Fibroblast of the conjunctiva (primary cell): ENCODE data around the gene CNBP.
A peak's percentile ranks its signal among the peaks of the same experiment; 100 is the strongest.

Experiments
- DNase-seq: peaks from one replicate; pipeline ENCODE4 v3.0.0-alpha.2; 2010; ENCODE audit warnings: low read depth

The CNBP gene

DNA sequence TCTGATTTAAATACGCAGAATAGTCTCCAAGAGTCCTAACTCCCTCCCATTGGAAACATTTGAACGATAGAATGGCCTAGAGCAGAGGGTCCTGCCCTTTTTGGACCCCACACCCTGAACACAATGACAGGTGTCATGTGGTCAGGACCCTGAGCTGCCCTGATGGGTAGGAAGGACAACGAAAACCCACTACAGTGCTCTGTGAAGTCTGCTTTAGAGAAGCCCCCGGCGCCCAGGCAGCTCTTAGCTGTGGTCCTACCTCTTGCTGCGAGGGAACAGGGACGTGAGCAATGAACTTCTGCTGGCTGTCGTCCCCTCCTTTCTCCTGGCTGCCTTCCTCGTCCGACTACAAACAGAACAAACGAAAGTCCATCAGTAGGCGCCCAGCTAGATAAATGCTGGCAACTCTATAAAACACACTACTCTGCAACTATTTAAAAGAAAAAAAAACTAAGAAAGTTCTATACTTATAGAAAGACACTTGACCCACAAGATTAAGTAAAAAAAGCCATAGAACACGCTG is 53.3 kb downstream of the CNBP start:
- DNase-seq = no peak

DNA sequence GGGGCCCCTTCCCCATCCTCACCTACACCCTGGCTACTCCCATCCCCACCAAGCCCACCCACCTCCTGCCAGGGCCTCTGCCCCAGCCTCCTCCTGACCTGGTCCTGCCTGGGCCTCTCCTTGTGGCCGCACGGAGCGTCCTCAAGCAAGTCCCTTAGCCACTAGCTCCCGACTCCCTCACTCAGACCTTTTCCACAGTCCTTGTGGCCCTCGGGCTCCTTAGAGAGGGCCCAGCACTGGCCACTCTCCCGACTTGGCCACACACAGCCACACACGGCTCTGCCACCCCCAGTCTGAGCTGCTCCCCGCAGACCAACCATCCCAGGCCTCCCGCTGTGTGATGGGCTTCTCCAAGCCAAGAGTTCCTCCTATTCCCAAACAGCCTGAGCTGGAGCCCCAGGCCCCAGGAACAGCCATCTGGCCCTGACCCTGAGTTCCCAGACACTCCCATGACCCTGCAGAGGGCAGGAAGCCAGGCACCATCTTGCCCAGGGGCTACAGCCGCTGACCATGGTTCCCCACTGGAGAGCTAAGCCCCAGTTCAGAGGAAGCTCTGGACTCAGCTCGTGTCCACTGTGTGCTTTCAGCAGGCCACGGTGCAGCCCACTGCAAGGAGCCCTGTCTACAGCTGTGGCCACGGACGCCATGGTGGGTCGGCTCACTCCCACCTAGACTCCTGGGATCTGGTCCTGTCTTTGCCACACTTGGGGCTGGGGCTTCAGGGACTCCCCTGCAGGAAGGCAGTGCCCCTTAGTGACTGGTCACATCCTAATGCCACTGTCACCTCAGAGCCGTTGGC is 55.1 kb downstream of the CNBP start:
- no peak for DNase-seq

DNA sequence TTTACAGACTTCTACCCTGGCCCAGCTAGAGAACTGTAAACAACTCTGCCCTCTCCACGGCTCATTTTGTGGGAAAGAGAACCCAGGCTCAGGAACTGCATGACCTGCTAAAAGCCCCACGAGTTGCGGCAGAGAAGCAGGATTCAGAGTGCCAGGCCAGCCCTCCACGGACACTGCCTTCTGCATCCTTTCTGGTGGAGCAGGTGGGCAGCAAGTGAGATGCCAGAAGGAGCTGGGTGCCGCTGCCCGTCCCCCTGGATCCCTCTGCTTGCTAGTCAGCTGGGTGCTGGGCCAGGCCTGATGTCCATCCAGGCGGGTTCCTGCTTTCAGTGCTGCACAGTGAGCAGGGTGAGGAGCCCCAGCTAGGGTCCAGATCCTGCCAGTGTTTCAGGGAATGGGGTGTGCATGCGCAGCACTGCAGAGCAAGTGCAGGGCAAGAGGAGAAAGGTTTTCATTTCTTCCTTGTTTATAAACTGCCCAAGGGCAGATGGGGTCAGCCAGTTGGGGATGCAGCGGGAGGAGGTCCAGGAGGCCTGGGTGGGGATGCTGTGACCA is 56.9 kb downstream of the CNBP start:
- no peak for DNase-seq

DNA sequence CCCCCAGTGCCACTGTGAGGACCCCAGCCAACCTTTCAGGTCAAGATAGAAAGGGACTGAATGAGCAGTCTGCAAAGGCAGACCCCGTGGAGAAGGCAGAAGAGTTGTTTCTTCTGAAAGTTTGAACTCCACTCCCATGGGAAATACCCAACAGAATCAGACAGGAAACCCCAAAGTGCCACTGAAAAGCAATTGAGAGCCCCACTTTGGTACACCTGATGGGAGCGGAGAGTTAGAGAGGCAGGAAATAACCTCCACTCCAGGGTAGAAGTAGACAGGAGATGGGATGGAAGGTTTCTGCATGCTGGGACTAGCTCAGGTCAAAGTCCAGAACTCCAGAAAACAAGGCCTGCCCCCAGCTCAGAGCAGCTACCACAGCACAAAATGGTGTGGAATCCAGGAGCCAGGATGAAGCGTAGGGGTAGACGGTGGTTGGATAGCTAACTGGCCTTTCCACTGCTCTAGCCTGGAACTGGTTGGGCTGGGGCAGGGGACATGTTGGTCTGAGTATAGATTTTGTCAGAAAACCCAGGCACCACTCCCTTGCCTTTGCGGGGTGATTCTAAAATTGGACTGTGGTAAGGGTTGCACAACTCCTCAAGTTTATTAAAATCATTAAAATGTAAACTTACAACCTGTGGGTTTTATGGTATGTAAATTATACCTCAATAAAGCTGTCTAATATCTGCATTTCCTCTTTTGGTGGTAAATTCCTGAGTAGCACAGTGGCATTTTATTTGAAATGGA is 60.2 kb downstream of the CNBP start:
- no peak for DNase-seq

DNA sequence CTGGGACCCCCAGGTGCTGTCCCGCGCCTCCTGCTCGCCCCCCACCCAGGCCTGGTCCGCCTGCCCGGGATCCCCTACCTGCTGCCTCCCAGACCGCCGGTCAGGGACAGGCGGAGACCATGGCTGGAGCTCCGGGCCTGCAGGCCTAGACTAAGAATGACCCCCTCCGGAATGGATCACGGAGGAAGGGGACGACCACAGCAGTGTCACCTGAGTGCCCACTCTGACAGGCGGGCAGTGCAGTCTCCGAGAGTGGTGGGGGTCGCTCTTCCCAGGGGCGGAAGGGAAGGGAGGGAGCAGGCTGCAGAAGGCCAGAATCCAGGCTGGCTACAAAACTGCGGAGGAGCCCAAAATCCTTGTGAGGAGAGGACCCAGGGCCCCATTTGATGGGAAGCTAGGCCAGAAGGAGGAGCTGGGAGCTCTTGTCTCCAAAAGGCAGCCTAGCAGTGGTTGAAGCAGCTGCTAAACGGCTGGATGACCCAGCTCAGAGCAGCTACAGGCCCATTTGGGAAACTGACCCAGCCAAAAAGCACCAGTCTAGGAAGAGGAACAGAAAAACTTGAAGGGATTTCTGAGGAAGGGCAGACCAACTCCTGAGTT is 61.2 kb downstream of the CNBP start:
- no peak for DNase-seq

DNA sequence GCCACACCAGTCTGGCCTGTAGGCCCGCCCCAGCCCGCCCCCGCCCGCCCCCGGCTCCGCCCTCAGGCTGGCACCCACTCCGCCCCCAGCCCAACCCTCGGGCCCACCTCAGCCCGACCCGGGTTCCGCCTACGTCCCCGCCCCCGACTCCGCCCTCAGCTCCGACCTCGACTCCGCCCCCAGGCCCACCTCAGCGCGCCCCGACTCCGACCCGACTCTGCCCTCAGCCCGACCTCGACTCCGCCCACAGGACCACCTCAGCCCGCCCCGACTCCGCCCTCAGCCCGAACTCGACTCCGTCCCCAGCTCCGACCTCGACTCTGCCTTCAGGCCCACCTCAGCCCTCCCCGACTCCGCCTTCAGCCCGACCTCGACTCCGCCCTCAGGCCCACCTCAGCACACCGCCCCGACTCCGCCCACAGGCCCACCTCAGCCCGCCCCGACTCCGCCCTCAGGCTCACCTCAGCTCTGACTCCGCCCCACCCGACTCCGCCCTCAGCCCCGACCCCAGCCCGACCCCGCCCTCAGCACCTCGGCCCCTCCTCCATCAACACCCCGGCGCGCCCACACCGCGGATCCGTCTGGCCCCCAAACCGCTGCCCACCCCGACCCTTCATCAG is 61.8 kb downstream of the CNBP start, which contains the start of gene RAB43:
TSS of gene RAB43 (minus strand) at position 13 of the 620 bp plus-strand sequence. CDS start 315 bp downstream, outside the sequence.
- peak; percentile 55 for DNase-seq

DNA sequence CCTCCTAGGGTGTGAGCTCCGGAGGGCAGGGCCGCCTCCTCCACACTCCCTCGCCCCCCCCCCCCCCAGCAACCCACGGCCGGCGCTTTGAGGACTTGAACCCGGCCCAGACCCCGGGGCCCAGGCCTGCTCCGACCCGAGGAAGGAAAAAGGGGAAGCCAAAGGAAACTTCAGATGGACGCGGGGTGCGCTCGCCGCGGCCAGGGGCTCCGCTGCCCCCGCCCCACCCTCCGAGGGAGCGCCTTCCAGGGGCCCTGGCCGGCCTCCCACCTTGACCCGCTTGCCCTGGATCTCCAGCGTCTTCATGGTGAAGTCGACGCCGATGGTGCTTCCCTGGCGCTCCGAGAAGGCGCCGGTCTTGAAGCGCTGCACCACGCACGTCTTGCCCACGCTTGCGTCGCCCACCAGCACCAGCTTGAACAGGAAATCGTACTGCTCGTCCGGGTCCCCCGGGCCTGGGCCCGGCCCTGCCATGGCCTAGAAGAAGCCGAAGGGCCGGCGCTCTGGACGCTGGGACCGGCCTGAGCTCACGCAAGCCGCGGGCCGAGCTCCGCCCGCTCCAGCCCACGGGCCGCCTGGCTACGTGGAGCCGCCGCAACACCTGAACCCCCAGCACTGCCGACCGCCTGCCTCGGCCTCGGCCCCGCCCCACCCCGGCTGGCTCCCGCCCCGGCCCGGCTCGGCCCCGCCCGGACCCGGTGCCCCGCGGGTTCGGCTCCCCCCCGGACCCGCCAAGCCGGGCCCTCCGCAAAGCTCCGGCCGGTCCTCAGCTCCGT is 62.5 kb downstream of the CNBP start:
- no peak for DNase-seq

DNA sequence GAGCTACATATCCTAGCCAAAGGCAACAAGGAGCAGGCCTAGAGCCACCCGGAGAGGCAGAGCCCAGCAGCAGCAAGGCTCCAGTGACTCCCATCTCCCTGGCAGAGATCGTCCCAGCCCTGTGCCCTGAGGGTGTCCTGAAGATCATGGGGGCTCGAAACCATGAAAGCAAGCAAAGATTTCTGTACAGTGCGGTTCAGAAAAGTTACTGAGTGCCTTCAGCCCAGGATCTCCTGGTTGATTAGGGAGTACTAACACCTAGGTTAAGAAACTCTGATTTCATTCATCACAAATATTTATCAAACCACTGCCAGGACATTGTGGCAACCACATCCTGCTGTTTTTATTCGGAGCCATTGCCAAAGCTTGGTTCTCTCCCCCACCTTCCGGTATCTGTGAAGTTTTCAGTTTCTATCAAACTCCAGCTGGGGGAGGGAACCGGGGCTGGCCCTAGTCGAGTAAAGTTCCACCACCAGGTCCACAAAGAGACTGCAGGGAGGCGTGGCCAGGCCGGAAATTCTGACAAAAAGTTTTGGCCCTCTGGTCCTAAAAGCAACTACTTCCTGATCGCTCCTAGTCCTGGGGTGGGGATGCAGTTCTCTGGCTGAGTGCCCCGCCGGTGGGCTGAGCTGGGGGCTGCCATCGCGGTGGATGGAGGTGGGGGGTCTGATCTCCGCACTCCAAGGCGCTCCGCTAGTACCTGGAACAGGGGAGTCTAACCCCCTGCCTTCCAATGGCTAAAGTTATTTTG is 63.3 kb downstream of the CNBP start:
- peak; percentile 65 for DNase-seq

DNA sequence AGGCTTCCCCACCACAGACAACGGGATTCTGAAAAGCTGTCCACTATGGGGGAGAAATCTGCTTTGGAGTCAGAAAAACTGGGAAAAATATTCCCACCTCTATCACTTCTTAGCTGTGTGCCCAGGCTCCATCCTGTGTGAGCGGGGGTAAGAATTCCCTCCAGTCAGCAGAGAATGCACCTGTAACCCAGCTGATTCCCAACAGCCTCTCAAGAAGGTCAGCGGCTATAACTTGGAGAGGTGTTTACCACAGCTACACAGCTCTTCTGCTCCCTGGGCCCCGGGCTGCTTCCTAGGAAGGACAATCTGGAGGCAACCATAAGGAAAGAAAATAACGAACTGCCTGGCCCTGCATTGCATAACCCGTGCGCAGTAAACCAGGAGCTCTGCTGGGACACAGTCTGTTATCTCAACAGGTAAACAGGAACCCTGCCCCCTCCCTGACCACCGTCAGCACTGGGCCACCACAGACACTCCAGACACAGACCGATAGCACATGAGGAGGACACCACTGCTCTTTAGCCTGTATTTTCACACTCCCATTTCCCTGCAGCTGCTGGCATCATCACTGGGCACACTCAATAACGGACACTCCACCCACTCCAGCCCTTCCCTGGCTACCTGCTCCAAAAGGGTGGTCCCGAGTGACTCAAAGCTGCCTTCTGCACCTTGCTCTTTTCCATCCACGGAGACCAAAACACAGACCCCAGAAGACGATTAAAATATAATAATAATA is 64.2 kb downstream of the CNBP start:
- DNase-seq = no peak

DNA sequence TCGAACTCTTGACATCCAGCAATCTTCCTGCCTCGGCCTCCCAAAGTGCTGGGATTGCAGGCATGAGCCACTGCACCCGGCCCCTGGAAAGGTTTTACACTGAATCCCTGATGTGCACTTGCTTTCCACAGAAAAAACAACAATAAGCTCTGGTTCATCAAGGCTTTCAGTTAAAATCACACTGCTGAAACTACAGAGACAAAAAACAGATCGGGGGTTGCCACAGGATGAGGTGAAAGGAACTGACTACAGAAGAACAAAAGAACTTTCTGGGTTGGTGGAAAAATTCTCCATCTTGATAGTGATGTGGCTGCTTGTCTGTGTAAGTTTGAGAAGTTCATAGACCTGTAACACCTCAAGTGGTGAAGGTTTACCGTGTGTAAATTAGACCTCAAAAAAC is 65.0 kb downstream of the CNBP start:
- no peak for DNase-seq
